HepG2 (cell line): ENCODE results near the gene ARSB. TPM values are rescaled to one million over a fixed set of nuclear protein-coding genes. Genes with fewer than 3 reads are reported as not detected.

Experiments
- ATAC-seq: fragments of 200-7000 bp; cut with Tn5 transposase; 3 replicates; pipeline ENCODE4 v1.9.1; 2020; ENCODE audit warnings: mild to moderate bottlenecking, moderate library complexity
- Bru-seq: library from RNA; stranded (reverse); fragments of 400-500 nt; gene quantifications from one replicate; lab custom pipeline; 2021; lab: Mats Ljungman, UMichigan
- BruChase-seq, 2 experiments: library from RNA; stranded (reverse); fragments of 400-500 nt; gene quantifications; one replicate each; lab custom pipeline; 2021; lab: Mats Ljungman, UMichigan
- BruUV-seq: library from RNA; stranded (reverse); fragments of 400-500 nt; replicated peaks from 2 replicates; lab custom pipeline; 2021; lab: Mats Ljungman, UMichigan
- CTCF ChIA-PET: fragments of 300-600 bp; formaldehyde crosslinking; extraction: SDS; loops from one replicate; lab custom pipeline; 2021; ENCODE audit warnings: low total read pairs, inconsistent platforms, low intra/inter-chr PET ratio; lab: Yijun Ruan, JAX
- POLR2A ChIA-PET: fragments of 350-600 bp; sonication (Branson Sonifier 250); formaldehyde crosslinking; loops from one replicate; lab custom pipeline; 2020; ENCODE audit warnings: antibody characterized with exemption, inconsistent platforms; lab: Yijun Ruan, JAX
- DNase-seq: peaks from one replicate; pipeline ENCODE4 v3.0.0-alpha.2; 2015; ENCODE audit warnings: low spot score
- FAIRE-seq: peaks from 3 replicates; lab custom pipeline; 2011; peaks lifted over from hg19 to GRCh38; lab: Jason Lieb, UNC
- H2AFZ ChIP-seq: one replicate; pipeline ENCODE4 v1.6.1; 2011; ENCODE audit warnings: low read length, inconsistent platforms
- H3K27ac ChIP-seq: fragments of 300-600 bp; 3 replicates; pipeline ENCODE4 v1.8.0; 2011; ENCODE audit warnings: mixed run types, mild to moderate bottlenecking, mixed read lengths, low read length, inconsistent platforms; ENCODE audit not compliant: insufficient read depth; ENCODE audit errors: extremely low read length
- H3K27me3 ChIP-seq, 2 experiments: fragments of 200-600 bp in 1 of 2; 2 replicates in 1 of 2; 3 replicates in 1 of 2; pipeline versions ENCODE4 v1.6.0 to v1.8.0; 2011; ENCODE audit warnings: low read length in 2 of 2, mild to moderate bottlenecking in 2 of 2, moderate library complexity in 2 of 2, inconsistent platforms in 1 of 2; ENCODE audit not compliant: insufficient read depth in 2 of 2, control insufficient read depth in 1 of 2
- H3K36me3 ChIP-seq, 2 experiments: fragments of 200-600 bp in 1 of 2; replicated peaks in 1 of 2; 2 replicates in 1 of 2; 3 replicates in 1 of 2; pipeline versions ENCODE4 v1.5.1 to v1.8.0; 2011; ENCODE audit warnings: low read length in 2 of 2, inconsistent platforms in 1 of 2; ENCODE audit not compliant: insufficient read depth in 2 of 2, control insufficient read depth in 1 of 2
- H3K4me1 ChIP-seq: 2 replicates; pipeline ENCODE4 v1.5.1; 2012; ENCODE audit warnings: low read length, inconsistent platforms; ENCODE audit not compliant: insufficient read depth
- H3K4me2 ChIP-seq: 2 replicates; pipeline ENCODE4 v1.6.0; 2011; ENCODE audit warnings: low read depth, low read length, inconsistent platforms
- H3K4me3 ChIP-seq, 3 experiments: fragments of 200-600 bp in 1 of 3; sonication (generic), shearing (Covaris generic) in 1 of 3; replicated peaks in 1 of 3; 2 replicates each; pipeline ENCODE4 v1.5.1; 2011 to 2016; ENCODE audit warnings: low read length in 3 of 3, inconsistent platforms in 2 of 3, low read depth in 2 of 3, mild to moderate bottlenecking in 2 of 3, control low read depth in 1 of 3, mixed read lengths in 1 of 3; ENCODE audit not compliant: insufficient read depth in 1 of 3
- H3K79me2 ChIP-seq: one replicate; pipeline ENCODE4 v1.6.1; 2011; ENCODE audit warnings: low read length, inconsistent platforms; ENCODE audit not compliant: insufficient read depth
- H3K9ac ChIP-seq: 2 replicates; pipeline ENCODE4 v1.6.0; 2011; ENCODE audit warnings: mild to moderate bottlenecking, low read depth, low read length, inconsistent platforms; ENCODE audit not compliant: insufficient read depth
- H3K9me3 ChIP-seq: 2 replicates; pipeline ENCODE4 v1.5.1; 2012; ENCODE audit warnings: mild to moderate bottlenecking, low read length
- H4K20me1 ChIP-seq: 2 replicates; pipeline ENCODE4 v1.6.0; 2011; ENCODE audit warnings: inconsistent platforms, mild to moderate bottlenecking, low read length, moderate library complexity; ENCODE audit not compliant: insufficient read depth
- AGO2 ChIP-seq: fragments of 200-400 bp; formaldehyde crosslinking; optimal IDR thresholded peaks from 2 replicates; pipeline ENCODE3; 2017; ENCODE audit warnings: mild to moderate bottlenecking, low read depth, low read length, moderate library complexity
- KDM3A ChIP-seq: IDR thresholded peaks from 2 replicates; pipeline ENCODE4 v1.6.1; 2018; ENCODE audit warnings: low read depth, missing compliant biosample characterization
- KMT2A ChIP-seq: sonication (generic); formaldehyde crosslinking; IDR thresholded peaks from 2 replicates; pipeline ENCODE4 v1.4.0; 2020; ENCODE audit warnings: missing genetic modification reagents
- MTA3 ChIP-seq: sonication (generic); formaldehyde crosslinking; IDR thresholded peaks from 2 replicates; pipeline ENCODE4 v1.4.0; 2020; ENCODE audit warnings: missing genetic modification reagents
- NR1H2 ChIP-seq: sonication (generic); formaldehyde crosslinking; IDR thresholded peaks from 2 replicates; pipeline ENCODE4 v1.8.1; 2022; ENCODE audit warnings: low read depth, missing genetic modification reagents, borderline replicate concordance
- RBFOX2 ChIP-seq: fragments of 200-400 bp; formaldehyde crosslinking; IDR thresholded peaks from 2 replicates; pipeline ENCODE4 v1.6.1; 2017; ENCODE audit warnings: low read depth, mild to moderate bottlenecking, low read length
- ZBTB21 ChIP-seq: sonication (generic); formaldehyde crosslinking; IDR thresholded peaks from 2 replicates; pipeline ENCODE4 v1.4.0; 2020; ENCODE audit warnings: missing genetic modification reagents
- ZNF260 ChIP-seq: sonication (generic); formaldehyde crosslinking; IDR thresholded peaks from 2 replicates; pipeline ENCODE4 v1.4.0; 2020; ENCODE audit warnings: missing genetic modification reagents, low read depth, mild to moderate bottlenecking, borderline replicate concordance
- ZNF263 ChIP-seq: sonication (generic); formaldehyde crosslinking; IDR thresholded peaks from 2 replicates; pipeline ENCODE4 v1.4.0; 2020; ENCODE audit warnings: missing genetic modification reagents
- ZNF501 ChIP-seq: sonication (generic); formaldehyde crosslinking; IDR thresholded peaks from 2 replicates; pipeline ENCODE4 v1.5.1; 2020; ENCODE audit warnings: mild to moderate bottlenecking, moderate library complexity, missing genetic modification reagents
- ZNF614 ChIP-seq: IDR thresholded peaks from 2 replicates; pipeline ENCODE4 v1.6.1; 2018; ENCODE audit warnings: missing biosample characterization, missing genetic modification reagents, inconsistent platforms, borderline replicate concordance
- ZNF761 ChIP-seq: sonication (generic); formaldehyde crosslinking; conservative IDR thresholded peaks from 2 replicates; pipeline ENCODE4 v1.4.0; 2020; ENCODE audit warnings: mild to moderate bottlenecking, missing genetic modification reagents
- ZNF891 ChIP-seq: sonication (generic); formaldehyde crosslinking; IDR thresholded peaks from 2 replicates; pipeline ENCODE4 v1.5.0; 2020; ENCODE audit warnings: mild to moderate bottlenecking, missing genetic modification reagents
- ZSCAN9 ChIP-seq: IDR thresholded peaks from 2 replicates; pipeline ENCODE4 v1.6.1; 2016; ENCODE audit warnings: borderline replicate concordance
- WGBS: methylation state at CpG from one replicate; pipeline ENCODE4 v1.1.6; 2017; ENCODE audit warnings: low lambda C conversion rate; 5-methylcytosine and 5-hydroxymethylcytosine counted together
- in situ Hi-C: cut with HindIII; loops from 2 replicates; pipeline ENCODE4 v1.10.0; 2017; ENCODE audit warnings: low pct_unique_long_range_greater_than_20kb; ENCODE audit not compliant: extremely low pct_ligation_motif_present
- intact Hi-C: fragments of 100-400 bp; cut with micrococcal nuclease; formaldehyde crosslinking; loops from one replicate; pipeline ENCODE4 v1.10.0; 2022; ENCODE audit not compliant: unreplicated experiment
- long read RNA-seq, 2 experiments: library from RNA in 1 of 2; library from polyadenylated mRNA in 1 of 2; stranded (forward) in 1 of 2; unstranded in 1 of 2; transcript quantifications; one replicate each; pipeline ENCODE4 v2.0.0, GENCODE V29; 2019 to 2022
- polyA minus RNA-seq, 3 experiments: library from RNA; depleted of rRNA, polyadenylated mRNA; stranded (reverse); fragments of >200 nt; gene quantifications; 2 replicates each; pipeline ENCODE4 v1.2.3, GENCODE V29; 2011; ENCODE audit warnings: low replicate concordance in 1 of 3
- polyA plus RNA-seq, 8 experiments: library from polyadenylated mRNA; depleted of rRNA in 3 of 8; stranded (reverse) in 7 of 8; unstranded in 1 of 8; fragments of >200 nt; fragmentation: Illumina TruSeq in 4 of 8; extraction: Trizol in 4 of 8; gene quantifications; 2 replicates each; pipeline versions ENCODE4 v1.2.1 to v1.2.3, GENCODE V29; 2011 to 2016; ENCODE audit warnings: low read depth in 4 of 8, missing spikeins in 1 of 8, mixed read lengths in 1 of 8; ENCODE audit not compliant: insufficient read depth in 1 of 8
- total RNA-seq, 5 experiments: library from RNA; depleted of rRNA; stranded (reverse); fragments of >200 nt; fragmentation: Illumina TruSeq; extraction: Trizol; gene quantifications; 2 replicates each; pipeline ENCODE4 v1.2.3, GENCODE V29; 2016; ENCODE audit warnings: low read depth in 1 of 5
- TF ChIP-seq, protein P1 (sequence below): sonication (generic); formaldehyde crosslinking; IDR thresholded peaks from 2 replicates; pipeline ENCODE4 v1.8.0; 2023; ENCODE audit warnings: mild to moderate bottlenecking, missing genetic modification reagents
- TF ChIP-seq, protein P2 (sequence below): sonication (generic); formaldehyde crosslinking; IDR thresholded peaks from 2 replicates; pipeline ENCODE4 v1.4.0; 2020; ENCODE audit warnings: mild to moderate bottlenecking, missing genetic modification reagents
- TF ChIP-seq, protein P3 (sequence below): sonication (generic); formaldehyde crosslinking; IDR thresholded peaks from 2 replicates; pipeline ENCODE4 v1.4.0; 2020; ENCODE audit warnings: missing genetic modification reagents

The ARSB gene
- total RNA-seq (2016; rRNA removed; fragmentation: Illumina TruSeq; extraction: Trizol): 29.5 and 52.6 TPM in 2 replicates
- total RNA-seq (2016; cell fraction: cytosol; rRNA removed; fragmentation: Illumina TruSeq; extraction: Trizol; ENCODE audit: low read depth): 31.9 and 35.6 TPM in 2 replicates
- 27.5 and 50.9 TPM in 2 replicates for total RNA-seq (2016; cell fraction: insoluble cytoplasmic fraction; rRNA removed; fragmentation: Illumina TruSeq; extraction: Trizol)
- total RNA-seq (2016; cell fraction: membrane; rRNA removed; fragmentation: Illumina TruSeq; extraction: Trizol): 31.2 TPM in 2 replicates
- 68.6 and 68.7 TPM in 2 replicates for total RNA-seq (2016; cell fraction: nucleus; rRNA removed; fragmentation: Illumina TruSeq; extraction: Trizol)
- polyA plus RNA-seq (2011; rRNA removed): 60.8 and 66.4 TPM in 2 replicates
- polyA plus RNA-seq (2011; cell fraction: cytosol; rRNA removed): 47.7 and 50.6 TPM in 2 replicates
- polyA plus RNA-seq (2011; cell fraction: nucleus; rRNA removed): 32.8 and 34.4 TPM in 2 replicates
- polyA plus RNA-seq (2012): 36.1 and 38.1 TPM in 2 replicates
- polyA plus RNA-seq (2016; cell fraction: cytosol; fragmentation: Illumina TruSeq; extraction: Trizol; ENCODE audit: low read depth): 6.9 and 7.3 TPM in 2 replicates
- polyA plus RNA-seq (2016; cell fraction: insoluble cytoplasmic fraction; fragmentation: Illumina TruSeq; extraction: Trizol; ENCODE audit: low read depth): 20.7 and 24.7 TPM in 2 replicates
- polyA plus RNA-seq (2016; cell fraction: membrane; fragmentation: Illumina TruSeq; extraction: Trizol; ENCODE audit: low read depth): 10.7 and 11.5 TPM in 2 replicates
- polyA plus RNA-seq (2016; cell fraction: nucleus; fragmentation: Illumina TruSeq; extraction: Trizol; ENCODE audit: insufficient read depth, low read depth): 62.9 and 65.1 TPM in 2 replicates
- polyA minus RNA-seq (2011; rRNA and poly(A)+ RNA removed; ENCODE audit: low replicate concordance): 13.2 and 89.5 TPM in 2 replicates
- polyA minus RNA-seq (2011; cell fraction: cytosol; rRNA and poly(A)+ RNA removed): 71.8 and 79.4 TPM in 2 replicates
- polyA minus RNA-seq (2011; cell fraction: nucleus; rRNA and poly(A)+ RNA removed): 74.4 and 82.4 TPM in 2 replicates
- percentile 90 among the genes with signal in this experiment for Bru-seq, nascent RNA
- BruChase-seq, experiment 1, labeled RNA remaining after a 6-hour chase: percentile 84 among the genes with signal in this experiment
- percentile 83 among the genes with signal in this experiment for BruChase-seq, experiment 2, labeled RNA remaining after a 2-hour chase
- long read RNA-seq, experiment 1, full-length matches to known transcripts: 2 of 37 reads
- long read RNA-seq, experiment 1, partial matches to known transcripts: 13 of 37 reads
- long read RNA-seq, experiment 1, other reads (novel, unspliced or antisense): 22 of 37 reads
- long read RNA-seq, experiment 2, full-length matches to known transcripts: 16 of 123 reads
- long read RNA-seq, experiment 2, partial matches to known transcripts: 32 of 123 reads
- long read RNA-seq, experiment 2, other reads (novel, unspliced or antisense): 75 of 123 reads

DNA sequence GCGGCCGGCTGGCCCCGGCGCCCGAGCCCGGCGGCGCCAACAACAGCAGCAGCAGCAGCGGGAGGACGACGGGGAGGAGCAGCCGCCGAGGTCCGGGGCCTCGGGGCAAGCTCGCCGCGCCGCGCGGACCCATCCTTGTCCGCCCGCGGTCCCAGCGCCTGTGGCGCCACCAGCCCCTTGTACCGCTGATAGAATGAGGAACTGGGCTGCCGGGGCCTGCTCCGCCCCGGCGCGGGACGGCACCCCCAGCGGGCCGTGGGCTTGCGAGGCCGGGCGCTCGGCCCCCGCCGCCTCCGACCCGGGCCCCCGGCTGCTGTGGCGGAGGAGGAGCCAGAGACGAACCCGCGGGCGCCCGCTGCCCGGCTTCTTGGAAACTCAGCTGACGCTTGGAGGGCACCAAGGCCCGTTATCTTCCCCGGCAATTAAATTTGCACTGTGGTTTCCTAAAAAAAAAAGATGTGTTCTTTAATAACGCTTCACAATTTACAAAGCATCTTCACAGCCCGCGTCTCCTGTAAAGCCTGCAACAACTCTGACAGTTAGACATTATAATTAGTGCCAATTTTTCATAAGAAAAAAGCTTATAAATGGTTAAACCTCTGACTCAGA, at the start of gene ARSB:
TSS of gene ARSB (minus strand) at position 195 of the 609 bp plus-strand sequence. CDS start at position 133, 62 bp downstream.
- peaks cover 30% of the 10 kb centered on the region for H3K79me2 ChIP-seq
- DNase-seq (no peak), FAIRE-seq (no peak), ATAC-seq (peak; percentile 3)
- intact Hi-C loops (loop anchor here (10.0 kb wide), 1 partner anchor 340 kb away; the partner anchor contains the start of gene LHFPL2), in situ Hi-C loops (no loop called here)
- H3K9me3 ChIP-seq: no peaks in the 10 kb centered on the region
- no peaks in the 10 kb centered on the region for H3K36me3 ChIP-seq
- H3K27ac ChIP-seq: peak within 1 kb of the TSS; percentile 99
- H3K9ac ChIP-seq: peak within 1 kb of the TSS; percentile 98
- H3K27me3 ChIP-seq: no peaks in the 10 kb centered on the region; a peak in 1 of 5 replicates
- CTCF ChIA-PET: no interaction called here
- WGBS: 3% methylated on average over 6 of the region's 57 CpGs
- TSS peak; percentile 85 for BruUV-seq
- peak within 1 kb of the TSS; percentile 52 to 93 (median 88) for H3K4me3 ChIP-seq
- POLR2A ChIA-PET: interaction anchor here (0.8 to 3.9 kb wide), 24 partner anchors 9 to 596 kb away, joined by 3 to 46 read pairs (median 4); partner anchors contain the start of genes BHMT2, DMGDH and HOMER1
- H4K20me1 ChIP-seq: peaks cover 3% of the 10 kb centered on the region; the same call in 1 of the 2 replicates
- peak within 1 kb of the TSS; percentile 80 for H3K4me2 ChIP-seq
- H3K4me1 ChIP-seq: peaks cover 51% of the 10 kb centered on the region
- H2AFZ ChIP-seq: no peak within 1 kb of the TSS
- peak; percentile 96 for TF ChIP-seq AGO2
- 0 out of 2 replicates have a peak, but pooled peaks have one; percentile 41 for TF ChIP-seq NR1H2 (CRISPR knock-in tag)
- TF ChIP-seq ZBTB21: no peak
- peak; percentile 94 for TF ChIP-seq ZNF263 (CRISPR knock-in tag)
- TF ChIP-seq, protein P1, sequence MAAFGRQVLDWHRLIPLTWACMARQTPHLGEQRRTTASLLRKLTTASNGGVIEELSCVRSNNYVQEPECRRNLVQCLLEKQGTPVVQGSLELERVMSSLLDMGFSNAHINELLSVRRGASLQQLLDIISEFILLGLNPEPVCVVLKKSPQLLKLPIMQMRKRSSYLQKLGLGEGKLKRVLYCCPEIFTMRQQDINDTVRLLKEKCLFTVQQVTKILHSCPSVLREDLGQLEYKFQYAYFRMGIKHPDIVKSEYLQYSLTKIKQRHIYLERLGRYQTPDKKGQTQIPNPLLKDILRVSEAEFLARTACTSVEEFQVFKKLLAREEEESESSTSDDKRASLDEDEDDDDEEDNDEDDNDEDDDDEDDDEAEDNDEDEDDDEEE (CRISPR knock-in tag): no peak
- TF ChIP-seq ZNF891: peak; percentile 20; the same call in 1 of the 2 replicates
- TF ChIP-seq RBFOX2: peak; percentile 98
- TF ChIP-seq, protein P2, sequence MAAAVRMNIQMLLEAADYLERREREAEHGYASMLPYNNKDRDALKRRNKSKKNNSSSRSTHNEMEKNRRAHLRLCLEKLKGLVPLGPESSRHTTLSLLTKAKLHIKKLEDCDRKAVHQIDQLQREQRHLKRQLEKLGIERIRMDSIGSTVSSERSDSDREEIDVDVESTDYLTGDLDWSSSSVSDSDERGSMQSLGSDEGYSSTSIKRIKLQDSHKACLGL (CRISPR knock-in tag): 0 out of 2 replicates have a peak, but pooled peaks have one; percentile 21
- no peak for TF ChIP-seq KDM3A (CRISPR knock-in tag)
- TF ChIP-seq ZNF260 (CRISPR knock-in tag): no peak
- TF ChIP-seq ZNF761 (CRISPR knock-in tag): 0 out of 2 replicates have a peak, but pooled peaks have one; percentile 7
- peak; percentile 16; the same call in 1 of the 2 replicates for TF ChIP-seq ZNF501 (CRISPR knock-in tag)
- 0 out of 2 replicates have a peak, but pooled peaks have one; percentile 14 for TF ChIP-seq KMT2A
- no peak for TF ChIP-seq ZNF614 (CRISPR knock-in tag)
- no peak for TF ChIP-seq ZSCAN9 (CRISPR knock-in tag)
- TF ChIP-seq, protein P3, sequence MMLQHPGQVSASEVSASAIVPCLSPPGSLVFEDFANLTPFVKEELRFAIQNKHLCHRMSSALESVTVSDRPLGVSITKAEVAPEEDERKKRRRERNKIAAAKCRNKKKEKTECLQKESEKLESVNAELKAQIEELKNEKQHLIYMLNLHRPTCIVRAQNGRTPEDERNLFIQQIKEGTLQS (CRISPR knock-in tag): 0 out of 2 replicates have a peak, but pooled peaks have one; percentile 0
- no peak for TF ChIP-seq MTA3
